Measurements from ENCODE around the gene CTNNA2.

CTNNA2 gene

DNA sequence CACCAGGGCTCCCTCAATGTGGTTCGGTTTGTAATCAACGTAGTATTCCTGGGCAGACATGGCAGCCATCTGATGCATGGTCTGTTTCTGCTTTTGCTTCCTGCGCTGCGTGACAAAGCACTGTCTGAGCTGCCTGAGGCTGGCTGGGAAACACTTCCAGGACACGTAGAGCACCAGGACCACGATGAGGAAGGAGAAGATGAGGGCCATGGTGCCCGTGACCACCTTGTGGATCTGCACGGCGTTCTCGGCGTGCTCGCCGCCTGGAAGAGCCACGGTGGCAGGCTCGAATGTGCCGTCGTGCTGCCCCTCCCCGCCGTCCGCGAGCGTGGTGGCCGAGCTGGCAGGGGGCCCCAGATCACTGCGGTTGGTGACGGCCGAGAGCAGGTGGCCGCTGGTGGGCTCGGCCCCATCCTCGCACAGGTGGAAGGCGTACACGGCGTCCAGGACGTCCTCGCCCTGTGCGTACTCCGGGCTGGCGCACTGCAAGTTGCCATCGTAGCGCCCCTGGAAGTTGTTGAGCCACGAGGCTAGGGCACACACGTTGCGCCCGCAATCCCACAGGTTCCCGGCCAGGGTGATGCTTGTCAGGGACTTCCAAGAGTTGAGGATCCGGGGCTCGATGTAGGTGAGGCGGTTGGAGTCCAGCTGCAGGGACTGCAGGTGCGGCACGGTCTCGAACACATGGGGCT lies 789.6 kb downstream of the CTNNA2 start:
- Histone ChIP-seq H3K18ac (ENCODE audit: low read depth in 1 of 2, low read length in 2 of 2) (no peak overlapping the region), H3K9ac (ENCODE audit: low read length) (peak overlapping the region; percentile 14), H3K4ac (ENCODE audit: low read depth in 1 of 2, low read length in 2 of 2) (no peak overlapping the region), H4K8ac (ENCODE audit: low read length) (no peak overlapping the region), H3K9me3 (ENCODE audit: control insufficient read depth, low read length) (no peaks in the 10 kb centered on the region), H2AFZ (ENCODE audit: low read depth, low read length) (no peak overlapping the region), H3K27me3 (ENCODE audit: control insufficient read depth in 1 of 2, insufficient read depth in 1 of 2, low read length in 2 of 2) (peaks cover 39 to 66% of the 10 kb centered on the region in 2 experiments), H3K23ac (ENCODE audit: low read length in 2 of 2) (peak overlapping the region in 1 of 2 experiments; percentile 40), H4K91ac (ENCODE audit: low read length) (peak overlapping the region; percentile 53), H3K79me1 (replicated peaks; ENCODE audit: low read length, poor library complexity, severe bottlenecking) (no peaks in the 10 kb centered on the region), H2AK5ac (ENCODE audit: low read length, severe bottlenecking) (no peak overlapping the region), H3K4me3 (ENCODE audit: insufficient read depth in 1 of 2, low read depth in 1 of 2, low read length in 2 of 2) (peak overlapping the region in 1 of 2 experiments; percentile 82), H2BK120ac (ENCODE audit: low read depth, low read length) (no peak overlapping the region), H3K36me3 (ENCODE audit: control insufficient read depth in 1 of 2, insufficient read depth in 2 of 2, low read depth in 1 of 2, low read length in 2 of 2) (no peaks in the 10 kb centered on the region), H2BK12ac (ENCODE audit: low read length in 2 of 2) (no peak overlapping the region), H2BK5ac (ENCODE audit: low read depth, low read length, poor library complexity, severe bottlenecking) (no peak overlapping the region), H3K27ac (ENCODE audit: low read length, poor library complexity, severe bottlenecking) (no peak overlapping the region), H3K4me2 (ENCODE audit: low read length, poor library complexity, severe bottlenecking) (no peak overlapping the region), H2BK15ac (ENCODE audit: low read depth, poor library complexity, severe bottlenecking) (no peak overlapping the region), H3K4me1 (ENCODE audit: control insufficient read depth, insufficient read depth, low read depth, low read length) (peaks cover 5% of the 10 kb centered on the region), H3K14ac (ENCODE audit: low read length in 2 of 2) (peak overlapping the region in 1 of 2 experiments; percentile 6)
- no peak for DNase-seq
- 40% methylated on average over 50 of the region's 50 CpGs for WGBS

DNA sequence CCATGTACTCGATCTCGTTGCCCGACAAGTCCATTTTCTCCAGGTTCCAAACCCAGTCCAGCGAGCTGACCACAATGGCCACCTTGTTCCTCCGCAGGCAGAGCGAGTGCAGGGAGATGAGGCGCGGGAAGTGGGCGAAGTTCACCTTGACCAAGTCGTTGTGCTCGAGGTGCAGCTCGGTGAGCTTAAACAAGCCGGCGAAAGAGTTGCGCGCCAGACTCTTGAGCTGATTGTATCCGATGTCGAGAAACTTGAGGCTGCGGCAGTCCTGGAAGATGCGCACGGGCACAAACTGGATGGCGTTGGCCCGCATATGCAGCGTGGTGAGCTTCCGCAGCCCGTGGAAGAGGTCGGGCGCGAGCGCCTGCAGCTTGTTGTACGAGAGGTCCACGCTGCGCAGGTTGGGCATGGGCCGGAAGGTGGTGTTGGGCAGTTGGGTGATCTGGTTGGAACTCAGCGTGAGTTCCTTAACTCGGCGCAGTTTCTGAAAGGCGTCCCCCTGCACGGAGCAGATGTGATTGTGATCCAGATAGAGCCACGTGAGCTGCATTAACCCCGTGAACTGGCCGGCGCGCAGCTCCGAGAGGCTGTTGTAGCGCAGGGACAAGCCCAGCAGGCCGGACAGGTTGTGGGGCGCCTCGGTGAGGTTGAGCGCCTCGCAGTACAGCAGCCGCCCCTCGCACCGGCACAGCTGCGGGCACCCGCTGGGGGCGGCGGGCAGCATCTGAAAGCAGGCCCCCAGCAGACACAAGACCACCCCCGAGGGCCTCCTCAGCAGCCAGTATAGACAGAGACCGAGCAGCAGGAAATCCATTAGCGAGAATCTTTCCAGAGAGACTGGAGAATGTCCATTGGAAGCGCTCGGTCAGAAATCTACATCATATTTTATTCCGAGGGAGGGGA lies 790.4 kb downstream of the CTNNA2 start:
- Histone ChIP-seq H2BK15ac (ENCODE audit: low read depth, poor library complexity, severe bottlenecking) (no peak overlapping the region), H3K36me3 (ENCODE audit: control insufficient read depth in 1 of 2, insufficient read depth in 2 of 2, low read depth in 1 of 2, low read length in 2 of 2) (no peaks in the 10 kb centered on the region), H2AK5ac (ENCODE audit: low read length, severe bottlenecking) (no peak overlapping the region), H3K18ac (ENCODE audit: low read depth in 1 of 2, low read length in 2 of 2) (no peak overlapping the region), H3K27me3 (ENCODE audit: control insufficient read depth in 1 of 2, insufficient read depth in 1 of 2, low read length in 2 of 2) (peaks cover 39 to 66% of the 10 kb centered on the region in 2 experiments), H3K27ac (ENCODE audit: low read length, poor library complexity, severe bottlenecking) (no peak overlapping the region), H3K4ac (ENCODE audit: low read depth in 1 of 2, low read length in 2 of 2) (no peak overlapping the region), H3K4me2 (ENCODE audit: low read length, poor library complexity, severe bottlenecking) (no peak overlapping the region), H3K9ac (ENCODE audit: low read length) (peak overlapping the region; percentile 12), H2BK12ac (ENCODE audit: low read length in 2 of 2) (no peak overlapping the region), H2BK5ac (ENCODE audit: low read depth, low read length, poor library complexity, severe bottlenecking) (no peak overlapping the region), H3K79me1 (replicated peaks; ENCODE audit: low read length, poor library complexity, severe bottlenecking) (no peaks in the 10 kb centered on the region), H4K8ac (ENCODE audit: low read length) (no peak overlapping the region), H3K14ac (ENCODE audit: low read length in 2 of 2) (peak overlapping the region in 1 of 2 experiments; percentile 48), H3K4me3 (ENCODE audit: insufficient read depth in 1 of 2, low read depth in 1 of 2, low read length in 2 of 2) (peak overlapping the region in 1 of 2 experiments; percentile 82), H3K4me1 (ENCODE audit: control insufficient read depth, insufficient read depth, low read depth, low read length) (peaks cover 5% of the 10 kb centered on the region), H3K23ac (ENCODE audit: low read length in 2 of 2) (peak overlapping the region in 1 of 2 experiments; percentile 23), H2AFZ (ENCODE audit: low read depth, low read length) (peak overlapping the region; percentile 56), H3K9me3 (ENCODE audit: control insufficient read depth, low read length) (no peaks in the 10 kb centered on the region), H4K91ac (ENCODE audit: low read length) (no peak overlapping the region), H2BK120ac (ENCODE audit: low read depth, low read length) (no peak overlapping the region)
- WGBS, result 6% methylated on average over 59 of the region's 64 CpGs
- peak; percentile 22 for DNase-seq

DNA sequence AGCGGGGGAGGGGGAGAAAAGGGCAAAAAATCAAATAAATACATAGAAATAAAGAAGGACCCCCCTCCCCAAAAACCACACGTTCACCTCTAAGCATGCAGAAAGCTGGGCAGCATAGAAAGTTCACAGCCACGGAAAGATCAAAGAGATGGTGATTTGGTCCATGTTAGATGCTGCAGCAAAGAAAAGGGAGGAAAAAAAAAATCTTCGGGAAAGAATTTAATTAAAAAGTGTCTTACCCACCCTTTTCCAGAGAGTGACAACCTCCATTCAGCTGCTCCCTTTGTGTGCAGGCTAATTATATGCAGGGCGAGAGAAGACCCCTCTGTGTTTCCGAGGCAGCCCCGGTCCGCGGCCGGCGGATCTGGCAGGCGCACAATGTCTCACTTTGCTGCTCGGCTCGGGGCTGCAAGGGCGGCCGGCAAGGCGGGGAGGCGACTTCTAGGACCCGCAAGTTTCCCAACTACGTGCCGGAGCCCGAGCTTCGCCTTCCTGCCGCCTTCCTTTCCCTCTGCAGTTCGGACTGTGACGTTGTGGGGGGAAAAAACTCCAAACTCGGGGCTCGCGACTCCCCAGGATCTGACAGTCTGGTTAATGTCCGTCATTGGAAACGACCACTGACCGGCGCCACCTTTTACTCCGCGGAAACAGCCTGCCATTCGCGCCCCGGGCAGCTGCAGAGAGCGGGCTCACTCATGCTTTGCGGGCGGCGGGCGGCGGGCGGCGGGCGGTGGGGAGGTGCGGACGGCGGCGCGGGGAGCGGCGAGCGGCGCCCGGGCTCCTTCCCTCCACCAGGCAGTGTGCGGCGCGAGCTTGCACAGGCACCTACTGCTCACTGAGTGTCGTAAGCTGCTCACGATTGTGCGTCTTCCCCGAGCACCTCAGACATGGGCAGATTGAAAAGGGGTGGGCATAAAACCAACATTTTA lies 791.3 kb downstream of the CTNNA2 start, which contains the start of gene LRRTM1:
LRRTM1 (minus strand) TSS at position 844 of the 929 bp plus-strand sequence. CDS start 933 bp downstream, outside the sequence.
- H3K23ac ChIP-seq (ENCODE audit: low read length in 2 of 2), result peak within 1 kb of the TSS in 1 of 2 experiments; percentile 43
- H3K27ac ChIP-seq (ENCODE audit: low read length, poor library complexity, severe bottlenecking), result no peak within 1 kb of the TSS
- H3K18ac ChIP-seq (ENCODE audit: low read depth in 1 of 2, low read length in 2 of 2), result no peak within 1 kb of the TSS
- no peak within 1 kb of the TSS for H2BK5ac ChIP-seq (ENCODE audit: low read depth, low read length, poor library complexity, severe bottlenecking)
- no peak within 1 kb of the TSS for H3K4ac ChIP-seq (ENCODE audit: low read depth in 1 of 2, low read length in 2 of 2)
- H3K9me3 ChIP-seq (ENCODE audit: control insufficient read depth, low read length), result no peaks in the 10 kb centered on the region
- peak; percentile 21 for DNase-seq
- peaks cover 39 to 60% of the 10 kb centered on the region in 2 experiments for H3K27me3 ChIP-seq (ENCODE audit: control insufficient read depth in 1 of 2, insufficient read depth in 1 of 2, low read length in 2 of 2)
- no peak within 1 kb of the TSS for H4K8ac ChIP-seq (ENCODE audit: low read length)
- under 1% methylated on average over 35 of the region's 64 CpGs for WGBS
- H2BK15ac ChIP-seq (ENCODE audit: low read depth, poor library complexity, severe bottlenecking), result no peak within 1 kb of the TSS
- peak within 1 kb of the TSS; percentile 95 for H2AFZ ChIP-seq (ENCODE audit: low read depth, low read length)
- H3K36me3 ChIP-seq (ENCODE audit: control insufficient read depth in 1 of 2, insufficient read depth in 2 of 2, low read depth in 1 of 2, low read length in 2 of 2), result no peaks in the 10 kb centered on the region
- H4K91ac ChIP-seq (ENCODE audit: low read length), result no peak within 1 kb of the TSS
- H3K79me1 ChIP-seq (replicated peaks; ENCODE audit: low read length, poor library complexity, severe bottlenecking), result no peaks in the 10 kb centered on the region
- peaks cover 5% of the 10 kb centered on the region for H3K4me1 ChIP-seq (ENCODE audit: control insufficient read depth, insufficient read depth, low read depth, low read length)
- H3K14ac ChIP-seq (ENCODE audit: low read length in 2 of 2), result no peak within 1 kb of the TSS
- H2AK5ac ChIP-seq (ENCODE audit: low read length, severe bottlenecking), result no peak within 1 kb of the TSS
- no peak within 1 kb of the TSS for H2BK12ac ChIP-seq (ENCODE audit: low read length in 2 of 2)
- peak within 1 kb of the TSS; percentile 12 for H3K9ac ChIP-seq (ENCODE audit: low read length)
- no peak within 1 kb of the TSS for H2BK120ac ChIP-seq (ENCODE audit: low read depth, low read length)
- H3K4me2 ChIP-seq (ENCODE audit: low read length, poor library complexity, severe bottlenecking), result peak within 1 kb of the TSS; percentile 63
- peak within 1 kb of the TSS in 1 of 2 experiments; percentile 82 for H3K4me3 ChIP-seq (ENCODE audit: insufficient read depth in 1 of 2, low read depth in 1 of 2, low read length in 2 of 2)
